ENCODE results near the gene CLEC10A.

DNA sequence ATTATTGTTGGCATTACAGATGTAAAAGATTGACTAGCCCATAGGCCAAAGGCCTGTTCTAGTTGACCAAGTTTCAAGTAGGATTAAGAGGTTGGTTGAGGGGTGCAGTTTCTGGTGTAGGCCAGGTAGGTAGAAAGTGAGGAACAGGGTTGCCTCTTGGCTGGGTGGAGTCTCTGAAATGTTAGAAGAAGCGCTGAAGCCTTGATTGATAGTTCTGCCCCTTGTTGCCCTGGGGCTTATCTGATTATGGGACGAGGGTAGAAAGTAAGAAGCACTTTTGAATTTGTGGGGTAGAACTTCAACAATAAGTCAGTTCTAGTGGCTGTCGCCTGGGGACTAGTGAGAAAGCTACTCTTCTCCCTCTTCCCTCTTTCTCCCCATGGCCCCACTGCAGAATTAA is 51.0 kb downstream of the CLEC10A start:
- no peak for TF ChIP-seq POLR2AphosphoS5 (IDR thresholded peaks at IDR 0.05; ENCODE audit: low read depth, low read length)
- TF ChIP-seq, protein P1, sequence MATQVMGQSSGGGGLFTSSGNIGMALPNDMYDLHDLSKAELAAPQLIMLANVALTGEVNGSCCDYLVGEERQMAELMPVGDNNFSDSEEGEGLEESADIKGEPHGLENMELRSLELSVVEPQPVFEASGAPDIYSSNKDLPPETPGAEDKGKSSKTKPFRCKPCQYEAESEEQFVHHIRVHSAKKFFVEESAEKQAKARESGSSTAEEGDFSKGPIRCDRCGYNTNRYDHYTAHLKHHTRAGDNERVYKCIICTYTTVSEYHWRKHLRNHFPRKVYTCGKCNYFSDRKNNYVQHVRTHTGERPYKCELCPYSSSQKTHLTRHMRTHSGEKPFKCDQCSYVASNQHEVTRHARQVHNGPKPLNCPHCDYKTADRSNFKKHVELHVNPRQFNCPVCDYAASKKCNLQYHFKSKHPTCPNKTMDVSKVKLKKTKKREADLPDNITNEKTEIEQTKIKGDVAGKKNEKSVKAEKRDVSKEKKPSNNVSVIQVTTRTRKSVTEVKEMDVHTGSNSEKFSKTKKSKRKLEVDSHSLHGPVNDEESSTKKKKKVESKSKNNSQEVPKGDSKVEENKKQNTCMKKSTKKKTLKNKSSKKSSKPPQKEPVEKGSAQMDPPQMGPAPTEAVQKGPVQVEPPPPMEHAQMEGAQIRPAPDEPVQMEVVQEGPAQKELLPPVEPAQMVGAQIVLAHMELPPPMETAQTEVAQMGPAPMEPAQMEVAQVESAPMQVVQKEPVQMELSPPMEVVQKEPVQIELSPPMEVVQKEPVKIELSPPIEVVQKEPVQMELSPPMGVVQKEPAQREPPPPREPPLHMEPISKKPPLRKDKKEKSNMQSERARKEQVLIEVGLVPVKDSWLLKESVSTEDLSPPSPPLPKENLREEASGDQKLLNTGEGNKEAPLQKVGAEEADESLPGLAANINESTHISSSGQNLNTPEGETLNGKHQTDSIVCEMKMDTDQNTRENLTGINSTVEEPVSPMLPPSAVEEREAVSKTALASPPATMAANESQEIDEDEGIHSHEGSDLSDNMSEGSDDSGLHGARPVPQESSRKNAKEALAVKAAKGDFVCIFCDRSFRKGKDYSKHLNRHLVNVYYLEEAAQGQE (IDR thresholded peaks at IDR 0.05; ENCODE audit: insufficient read depth in 1 of 2, low read depth in 2 of 2, low read length in 2 of 2) = no peak
